HEK293 (cell line): Measurements from ENCODE around the gene TRIM7.

Experiments used
- REPIN1 ChIP-seq: fragments of 450-650 bp; formaldehyde crosslinking; IDR thresholded peaks from 2 replicates; pipeline ENCODE4 v1.5.1; 2017; ENCODE audit warnings: missing biosample characterization, missing genetic modification characterization, low read depth
- TRIM28 ChIP-seq: IDR thresholded peaks from 2 replicates; pipeline ENCODE4 v1.6.1; 2011; ENCODE audit warnings: low read length, control low read depth, borderline replicate concordance
- ZBTB7A ChIP-seq: fragments of 450-650 bp; formaldehyde crosslinking; IDR thresholded peaks from 2 replicates; pipeline ENCODE4 v1.5.1; 2016; ENCODE audit warnings: low read depth, missing biosample characterization, missing genetic modification characterization
- ZNF776 ChIP-seq: fragments of 450-650 bp; formaldehyde crosslinking; IDR thresholded peaks from 2 replicates; pipeline ENCODE4 v1.5.0; 2017; ENCODE audit warnings: missing biosample characterization, missing genetic modification characterization, borderline replicate concordance
- ZNF843 ChIP-seq: fragments of 450-650 bp; formaldehyde crosslinking; IDR thresholded peaks from 2 replicates; pipeline ENCODE4 v1.5.1; 2016; ENCODE audit warnings: missing biosample characterization, missing genetic modification characterization
- TF ChIP-seq, protein P1 (sequence below): fragments of 450-650 bp; formaldehyde crosslinking; IDR thresholded peaks from 2 replicates; pipeline ENCODE4 v1.5.1; 2016; ENCODE audit warnings: missing biosample characterization, missing genetic modification characterization
- TF ChIP-seq, protein P2 (sequence below): fragments of 450-650 bp; formaldehyde crosslinking; IDR thresholded peaks from 2 replicates; pipeline ENCODE4 v1.5.1; 2016; ENCODE audit warnings: missing biosample characterization, missing genetic modification characterization, low read depth
- TF ChIP-seq, protein P3 (sequence below): fragments of 450-650 bp; formaldehyde crosslinking; IDR thresholded peaks from 2 replicates; pipeline ENCODE4 v1.5.1; 2017; ENCODE audit warnings: missing biosample characterization, missing genetic modification characterization

DNA sequence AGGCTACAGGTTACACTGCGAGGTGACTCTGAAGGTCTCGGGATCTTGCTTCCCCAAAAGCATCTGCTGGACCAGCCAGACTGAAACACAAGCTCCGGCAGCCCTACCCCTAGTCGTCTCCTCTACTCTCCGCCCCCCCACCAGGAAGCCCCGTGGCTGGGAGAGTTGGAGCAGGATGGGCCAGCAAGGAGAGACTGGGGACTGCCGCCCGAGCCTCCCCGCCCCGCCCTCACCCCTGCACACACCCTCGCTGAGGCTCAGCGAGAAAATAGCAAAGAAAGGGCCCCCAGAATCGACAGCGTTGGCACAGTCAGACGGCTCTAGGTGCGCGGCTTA, 1.3 kb downstream of the TRIM7 start:
- TF ChIP-seq, protein P1, sequence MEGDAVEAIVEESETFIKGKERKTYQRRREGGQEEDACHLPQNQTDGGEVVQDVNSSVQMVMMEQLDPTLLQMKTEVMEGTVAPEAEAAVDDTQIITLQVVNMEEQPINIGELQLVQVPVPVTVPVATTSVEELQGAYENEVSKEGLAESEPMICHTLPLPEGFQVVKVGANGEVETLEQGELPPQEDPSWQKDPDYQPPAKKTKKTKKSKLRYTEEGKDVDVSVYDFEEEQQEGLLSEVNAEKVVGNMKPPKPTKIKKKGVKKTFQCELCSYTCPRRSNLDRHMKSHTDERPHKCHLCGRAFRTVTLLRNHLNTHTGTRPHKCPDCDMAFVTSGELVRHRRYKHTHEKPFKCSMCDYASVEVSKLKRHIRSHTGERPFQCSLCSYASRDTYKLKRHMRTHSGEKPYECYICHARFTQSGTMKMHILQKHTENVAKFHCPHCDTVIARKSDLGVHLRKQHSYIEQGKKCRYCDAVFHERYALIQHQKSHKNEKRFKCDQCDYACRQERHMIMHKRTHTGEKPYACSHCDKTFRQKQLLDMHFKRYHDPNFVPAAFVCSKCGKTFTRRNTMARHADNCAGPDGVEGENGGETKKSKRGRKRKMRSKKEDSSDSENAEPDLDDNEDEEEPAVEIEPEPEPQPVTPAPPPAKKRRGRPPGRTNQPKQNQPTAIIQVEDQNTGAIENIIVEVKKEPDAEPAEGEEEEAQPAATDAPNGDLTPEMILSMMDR (tag by site-specific recombination): no peak
- TF ChIP-seq ZNF776 (tag by site-specific recombination) (no peak), ZNF843 (tag by site-specific recombination) (no peak), TRIM28 (no peak), ZBTB7A (no peak), REPIN1 (no peak)
- TF ChIP-seq, protein P2, sequence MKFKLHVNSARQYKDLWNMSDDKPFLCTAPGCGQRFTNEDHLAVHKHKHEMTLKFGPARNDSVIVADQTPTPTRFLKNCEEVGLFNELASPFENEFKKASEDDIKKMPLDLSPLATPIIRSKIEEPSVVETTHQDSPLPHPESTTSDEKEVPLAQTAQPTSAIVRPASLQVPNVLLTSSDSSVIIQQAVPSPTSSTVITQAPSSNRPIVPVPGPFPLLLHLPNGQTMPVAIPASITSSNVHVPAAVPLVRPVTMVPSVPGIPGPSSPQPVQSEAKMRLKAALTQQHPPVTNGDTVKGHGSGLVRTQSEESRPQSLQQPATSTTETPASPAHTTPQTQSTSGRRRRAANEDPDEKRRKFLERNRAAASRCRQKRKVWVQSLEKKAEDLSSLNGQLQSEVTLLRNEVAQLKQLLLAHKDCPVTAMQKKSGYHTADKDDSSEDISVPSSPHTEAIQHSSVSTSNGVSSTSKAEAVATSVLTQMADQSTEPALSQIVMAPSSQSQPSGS (tag by site-specific recombination): no peak
- TF ChIP-seq, protein P3, sequence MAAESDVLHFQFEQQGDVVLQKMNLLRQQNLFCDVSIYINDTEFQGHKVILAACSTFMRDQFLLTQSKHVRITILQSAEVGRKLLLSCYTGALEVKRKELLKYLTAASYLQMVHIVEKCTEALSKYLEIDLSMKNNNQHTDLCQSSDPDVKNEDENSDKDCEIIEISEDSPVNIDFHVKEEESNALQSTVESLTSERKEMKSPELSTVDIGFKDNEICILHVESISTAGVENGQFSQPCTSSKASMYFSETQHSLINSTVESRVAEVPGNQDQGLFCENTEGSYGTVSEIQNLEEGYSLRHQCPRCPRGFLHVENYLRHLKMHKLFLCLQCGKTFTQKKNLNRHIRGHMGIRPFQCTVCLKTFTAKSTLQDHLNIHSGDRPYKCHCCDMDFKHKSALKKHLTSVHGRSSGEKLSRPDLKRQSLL: no peak
